DMS53 treated with DMSO at 0.1 percent for 48 hours (cell line): ENCODE results near the gene BLOC1S6.
"Not testable (repeated sequence)": the region's sequence is repeated elsewhere in the genome, so short reads cannot be mapped to it uniquely, and the experiment has no call there.

Experiments used
- DNase-seq: peaks from one replicate; lab custom pipeline; 2025; ENCODE audit not compliant: unreplicated experiment; lab: John Stamatoyannopoulos, UW

The BLOC1S6 gene

GRCh38 chr15:45637552-45638033 lies 50.4 kb downstream of the BLOC1S6 start:
- DNase-seq, result peak; percentile 27

- DNase-seq, result peak; percentile 6
Observed at GRCh38 chr15:45640616-45641015, 53.4 kb downstream of the BLOC1S6 start.

- peak; percentile 46 for DNase-seq
Observed at GRCh38 chr15:45641374-45641781, 54.2 kb downstream of the BLOC1S6 start.

- DNase-seq, result no peak
Observed at GRCh38 chr15:45641999-45642932, 55.1 kb downstream of the BLOC1S6 start.

GRCh38 chr15:45644437-45644836 lies 57.3 kb downstream of the BLOC1S6 start:
- no peak for DNase-seq

GRCh38 chr15:45645026-45645980 lies 58.1 kb downstream of the BLOC1S6 start:
- no peak for DNase-seq

GRCh38 chr15:45646220-45646619 lies 59.0 kb downstream of the BLOC1S6 start:
- DNase-seq, result no peak

GRCh38 chr15:45647828-45648227 lies 60.6 kb downstream of the BLOC1S6 start:
- DNase-seq, result no peak

- DNase-seq, result peak; percentile 66
Observed at GRCh38 chr15:45648521-45649200, 61.5 kb downstream of the BLOC1S6 start.

- DNase-seq, result not testable (repeated sequence)
Observed at GRCh38 chr15:45650007-45650406, 62.8 kb downstream of the BLOC1S6 start.

GRCh38 chr15:45650889-45651525 lies 63.8 kb downstream of the BLOC1S6 start:
- DNase-seq, result no peak

- no peak for DNase-seq
Observed at GRCh38 chr15:45653702-45654424, 66.7 kb downstream of the BLOC1S6 start.

GRCh38 chr15:45654749-45655148 lies 67.6 kb downstream of the BLOC1S6 start:
- DNase-seq, result no peak

- no peak for DNase-seq
Observed at GRCh38 chr15:45657254-45657653, 70.1 kb downstream of the BLOC1S6 start.

- DNase-seq, result no peak
Observed at GRCh38 chr15:45657764-45658545, 70.8 kb downstream of the BLOC1S6 start.
